Stimulated activated CD4-positive, alpha-beta T cell treated with anti-CD3 and anti-CD28 coated beads, Interleukin-15, amount 100 ng/mL, for 24 hours (primary cell): ENCODE measurements around the gene VWA5B2.
"Not testable (repeated sequence)": the region's sequence is repeated elsewhere in the genome, so short reads cannot be mapped to it uniquely, and the experiment has no call there.

Experiments used
- DNase-seq: peaks from one replicate; pipeline ENCODE4 v3.0.0-alpha.2; 2020

Gene VWA5B2

GRCh38 chr3:184248454-184249411, 19.3 kb downstream of the VWA5B2 start, which contains the start of gene ALG3:
TSS of gene ALG3 (minus strand) at chr3:184248962. CDS start at chr3:184248940, 22 bp downstream.
- peak; percentile 91 for DNase-seq

- DNase-seq: peak; percentile 98
Measured at GRCh38 chr3:184249412-184250166, 20.2 kb downstream of the VWA5B2 start, which contains the start of gene EEF1AKMT4. TSS of gene EEF1AKMT4 (plus strand) at chr3:184249672. CDS start at chr3:184249695, 23 bp downstream.

GRCh38 chr3:184250167-184250828, 20.9 kb downstream of the VWA5B2 start:
- DNase-seq: peak; percentile 95

GRCh38 chr3:184255291-184256039, 26.1 kb downstream of the VWA5B2 start:
- peak; percentile 47 for DNase-seq

GRCh38 chr3:184257083-184257915, 27.9 kb downstream of the VWA5B2 start:
- DNase-seq: no peak

- DNase-seq: no peak
Measured at GRCh38 chr3:184258926-184259325, 29.5 kb downstream of the VWA5B2 start.

GRCh38 chr3:184259396-184259877, 30.1 kb downstream of the VWA5B2 start:
- no peak for DNase-seq

GRCh38 chr3:184259878-184260723, 30.7 kb downstream of the VWA5B2 start:
- peak; percentile 55 for DNase-seq

GRCh38 chr3:184260724-184261269, 31.4 kb downstream of the VWA5B2 start:
- DNase-seq: peak; percentile 24

GRCh38 chr3:184261270-184261853, 32.0 kb downstream of the VWA5B2 start, which contains the start of gene CAMK2N2:
TSS of gene CAMK2N2 (minus strand) at chr3:184261553. CDS start at chr3:184261285, 268 bp downstream.
- peak; percentile 78 for DNase-seq

- peak; percentile 53 for DNase-seq
Measured at GRCh38 chr3:184261854-184262763, 32.7 kb downstream of the VWA5B2 start.

GRCh38 chr3:184262764-184263179, 33.4 kb downstream of the VWA5B2 start:
- no peak for DNase-seq

GRCh38 chr3:184267249-184267648, 37.9 kb downstream of the VWA5B2 start:
- not testable (repeated sequence) for DNase-seq

GRCh38 chr3:184272269-184272668, 42.9 kb downstream of the VWA5B2 start:
- no peak for DNase-seq

- no peak for DNase-seq
Measured at GRCh38 chr3:184275381-184275701, 46.0 kb downstream of the VWA5B2 start.

- no peak for DNase-seq
Measured at GRCh38 chr3:184275961-184276910, 46.9 kb downstream of the VWA5B2 start, which contains the start of gene ECE2. TSS of gene ECE2 (plus strand) at chr3:184276022. CDS start at chr3:184276154, 132 bp downstream.

- DNase-seq: no peak
Measured at GRCh38 chr3:184277366-184277765, 48.0 kb downstream of the VWA5B2 start.
